ENCODE data around the gene SPTB.
A peak's percentile ranks its signal among the peaks of the same experiment; 100 is the strongest.

SPTB gene

GRCh38 chr14:64880221-64881121 is 764 bp upstream of the SPTB start:
- peak; percentile 54 for DNase-seq

- peak; percentile 40 for DNase-seq
These were observed 671 bp downstream of the SPTB start for GRCh38 chr14:64878837-64879634.

DNA sequence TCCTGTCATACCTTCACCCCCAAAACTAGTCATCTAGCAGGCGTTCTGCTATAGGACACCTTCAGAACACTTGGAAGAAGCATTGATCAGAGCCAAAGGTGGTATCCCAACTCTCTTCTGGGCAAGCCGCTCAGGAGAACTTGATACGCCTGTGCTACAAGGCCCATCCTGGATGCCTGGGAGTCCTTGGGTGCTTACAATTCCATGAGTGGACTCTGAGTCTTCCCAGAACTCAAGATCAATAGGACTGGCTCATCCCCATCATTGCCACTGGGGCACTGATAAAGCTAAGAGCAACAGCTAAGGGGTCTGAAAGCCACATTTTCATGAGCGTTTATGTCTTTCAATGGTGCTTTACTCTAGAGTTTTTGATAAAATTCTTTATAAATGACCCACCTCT is 1.9 kb downstream of the SPTB start:
- no peak for DNase-seq

DNA sequence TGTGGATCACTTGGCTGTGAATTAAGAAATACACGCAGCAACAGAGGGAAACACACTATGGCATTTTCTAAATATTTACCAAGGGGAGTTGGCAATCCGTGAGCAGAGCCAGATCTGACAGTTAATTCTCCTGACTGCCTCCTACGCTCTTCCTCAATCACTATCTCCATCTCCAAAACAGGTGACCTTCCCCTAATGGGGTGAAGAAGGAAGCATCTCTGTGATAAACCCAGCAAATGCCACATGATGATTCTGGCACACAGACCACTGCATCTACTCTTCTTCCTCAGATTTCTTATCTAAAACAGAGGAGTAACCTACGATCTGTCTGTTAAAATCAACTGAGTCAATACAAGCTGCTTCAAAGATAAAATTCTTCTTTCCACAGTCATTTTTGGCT is 4.4 kb downstream of the SPTB start:
- no peak for DNase-seq

- no peak for DNase-seq
These were observed 6.0 kb downstream of the SPTB start for GRCh38 chr14:64873506-64874219.

- no peak for DNase-seq
These were observed 8.4 kb downstream of the SPTB start for GRCh38 chr14:64871344-64871743.

GRCh38 chr14:64870160-64870559 is 9.5 kb downstream of the SPTB start:
- no peak for DNase-seq

DNA sequence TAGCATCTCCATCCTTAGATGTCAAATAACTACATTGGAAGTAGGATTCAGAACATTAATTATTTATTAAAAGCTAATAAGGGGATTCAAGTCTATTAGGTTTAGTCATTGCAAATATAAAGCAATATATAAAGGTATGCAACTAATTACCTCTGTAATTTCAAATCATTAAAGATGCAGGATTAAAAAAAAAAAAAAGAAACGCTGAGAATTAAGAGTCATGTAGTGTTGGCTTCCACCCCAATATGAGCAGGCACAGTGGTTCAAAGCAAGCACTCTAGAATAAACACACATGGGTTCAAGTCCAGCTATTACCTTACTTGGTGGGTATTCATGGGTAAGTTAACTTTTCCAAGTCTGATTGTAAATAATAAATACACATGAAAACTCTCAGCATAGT is 10.9 kb downstream of the SPTB start:
- no peak for DNase-seq

GRCh38 chr14:64868379-64868778 is 11.3 kb downstream of the SPTB start:
- no peak for DNase-seq

GRCh38 chr14:64867182-64867581 is 12.5 kb downstream of the SPTB start:
- no peak for DNase-seq

GRCh38 chr14:64865992-64866391 is 13.7 kb downstream of the SPTB start:
- no peak for DNase-seq

DNA sequence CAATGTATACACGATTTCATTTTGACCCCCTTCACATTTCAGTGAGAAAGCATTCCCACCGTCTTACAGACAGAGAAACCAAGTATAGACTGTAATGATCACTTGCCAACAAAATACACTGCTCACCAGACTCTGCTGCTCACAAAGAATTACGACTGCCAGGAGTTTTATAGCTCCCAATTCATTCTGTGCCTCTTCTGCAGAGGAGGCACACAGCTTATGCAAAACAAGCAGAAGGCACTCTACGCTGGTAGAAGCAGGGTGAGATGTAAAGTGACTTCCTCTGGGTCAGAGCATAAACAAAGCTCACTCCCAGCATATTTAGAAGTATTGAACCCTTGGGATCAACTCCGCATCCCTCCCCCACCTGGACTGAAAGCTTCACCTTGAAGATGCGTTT is 14.6 kb downstream of the SPTB start:
- peak; percentile 40 for DNase-seq

GRCh38 chr14:64864258-64864657 is 15.4 kb downstream of the SPTB start:
- no peak for DNase-seq

DNA sequence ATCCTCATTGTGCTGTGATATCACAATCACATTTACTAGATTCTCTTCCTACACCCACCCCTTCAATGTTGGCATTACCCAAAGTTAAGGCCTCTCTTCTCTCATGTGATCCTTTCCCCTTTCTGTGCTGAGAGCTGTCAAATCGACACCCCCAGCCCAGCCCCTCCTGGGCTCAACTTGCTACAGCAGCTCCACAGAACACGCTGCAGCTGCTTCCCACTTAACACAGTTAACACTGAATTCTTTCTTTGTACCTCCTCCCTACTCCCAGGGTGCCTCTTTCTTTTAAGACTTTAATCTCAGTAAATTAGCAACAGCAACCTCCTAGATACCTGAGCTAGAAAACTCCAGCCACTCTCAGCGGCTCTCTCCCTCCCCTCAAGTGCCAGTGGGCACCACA is 17.8 kb downstream of the SPTB start:
- DNase-seq, result no peak

DNA sequence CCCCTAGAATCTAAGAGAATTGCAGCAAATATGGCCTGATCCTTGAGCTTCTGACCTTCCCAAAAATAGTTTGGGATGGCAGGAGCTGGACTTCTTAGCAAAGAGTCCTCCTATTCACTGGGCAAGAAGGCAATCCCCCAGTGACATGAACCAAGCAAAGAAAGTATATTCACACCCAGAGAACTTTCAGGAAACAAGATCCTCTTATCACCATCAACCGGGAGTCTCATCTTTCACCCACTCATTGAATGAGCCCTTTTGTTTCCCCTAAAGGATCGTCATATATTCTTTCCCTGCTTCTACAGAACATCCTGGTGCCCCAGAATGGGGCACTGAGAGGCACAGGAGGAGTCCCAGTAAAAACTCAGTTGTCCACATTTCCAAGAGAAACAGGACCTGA is 19.7 kb downstream of the SPTB start:
- no peak for DNase-seq

- DNase-seq, result no peak
These were observed 21.5 kb downstream of the SPTB start for GRCh38 chr14:64857979-64858744.

- peak; percentile 38 for DNase-seq
These were observed 22.9 kb downstream of the SPTB start for GRCh38 chr14:64856529-64857445.

DNA sequence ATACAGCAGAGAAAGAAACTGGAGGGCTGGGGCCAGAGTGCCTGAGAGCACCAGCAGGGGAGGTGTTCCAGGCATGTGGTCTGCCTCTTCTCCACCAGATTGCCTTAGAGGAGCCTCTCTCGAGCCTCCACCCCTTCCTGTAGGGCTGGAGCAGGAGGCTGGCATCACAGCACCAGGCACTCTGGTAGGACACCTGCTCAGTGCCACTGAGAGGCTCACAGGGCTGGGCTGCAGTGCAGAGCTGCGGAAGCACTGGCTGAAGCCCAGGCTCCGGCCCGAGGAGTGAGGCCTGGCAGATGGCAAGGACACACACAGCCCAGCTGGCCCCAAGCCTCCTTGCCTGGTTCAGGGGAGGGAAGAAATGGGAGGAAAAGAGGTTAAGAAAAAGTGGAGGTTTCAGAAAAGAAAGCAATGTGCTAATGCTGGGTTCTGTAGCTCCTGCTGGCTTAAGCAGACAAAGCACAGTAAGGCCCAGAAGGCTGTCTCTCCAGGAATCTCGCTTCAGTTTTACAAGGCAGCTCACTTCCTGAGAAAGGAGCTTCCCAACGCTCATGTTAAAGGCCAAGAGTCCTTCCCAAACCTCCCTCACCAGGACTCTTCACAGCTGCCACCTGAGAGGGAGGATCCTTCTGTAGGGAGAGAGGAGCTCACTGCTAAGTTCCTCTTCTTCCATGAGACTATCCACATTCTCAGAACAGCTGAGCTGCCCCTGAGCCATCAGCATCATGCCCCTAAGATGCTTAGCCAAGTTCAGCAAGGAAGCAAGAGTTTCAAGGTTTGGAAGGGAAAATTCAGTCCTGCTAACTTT is 23.8 kb downstream of the SPTB start:
- DNase-seq, result no peak

- no peak for DNase-seq
These were observed 29.2 kb downstream of the SPTB start for GRCh38 chr14:64850369-64851137.

- no peak for DNase-seq
These were observed 29.8 kb downstream of the SPTB start for GRCh38 chr14:64849940-64850339.

Measured in NCI-H526 treated with DMSO at 0.1 percent for 48 hours (cell line).